ENCODE data around the gene ZNF438. TPM values are rescaled to one million over a fixed set of nuclear protein-coding genes. Genes with fewer than 3 reads are reported as not detected.
"Not testable (repeated sequence)": the region's sequence is repeated elsewhere in the genome, so short reads cannot be mapped to it uniquely, and the experiment has no call there.

Gene ZNF438
- total RNA-seq, 2 donors from 2014 or later = 2.6 to 3.0 TPM

GRCh38 chr10:30959836-30960210 lies 71.8 kb downstream of the ZNF438 start:
- Histone ChIP-seq H3K9me3 (ENCODE audit: control insufficient read depth, low read length) (no peaks in the 10 kb centered on the region), H3K4me3 (ENCODE audit: low read length) (no peak overlapping the region), H3K4me1 (ENCODE audit: control insufficient read depth, insufficient read depth, low read length) (no peaks in the 10 kb centered on the region), H3K27ac (ENCODE audit: low read depth, low read length) (no peak overlapping the region), H3K27me3 (ENCODE audit: control insufficient read depth, insufficient read depth, low read length, poor library complexity, severe bottlenecking) (no peaks in the 10 kb centered on the region), H3K36me3 (ENCODE audit: control insufficient read depth, insufficient read depth, low read length) (no peaks in the 10 kb centered on the region), H3K9ac (ENCODE audit: extremely low read depth, low read length, poor library complexity, severe bottlenecking) (no peak overlapping the region)
- no peak overlapping the region for H3K4me3 Mint-ChIP-seq
- no peak for TF ChIP-seq CTCF (conservative IDR thresholded peaks at IDR 0.05)
- no peaks in the 10 kb centered on the region for H3K4me1 Mint-ChIP-seq
- DNase-seq = no peak
- no peaks in the 10 kb centered on the region for H3K36me3 Mint-ChIP-seq (ENCODE audit: low read depth)
- no peak overlapping the region for H3K27ac Mint-ChIP-seq
- H3K27me3 Mint-ChIP-seq (ENCODE audit: insufficient read depth) = no peaks in the 10 kb centered on the region
- peaks cover 3% of the 10 kb centered on the region for H3K9me3 Mint-ChIP-seq

DNA sequence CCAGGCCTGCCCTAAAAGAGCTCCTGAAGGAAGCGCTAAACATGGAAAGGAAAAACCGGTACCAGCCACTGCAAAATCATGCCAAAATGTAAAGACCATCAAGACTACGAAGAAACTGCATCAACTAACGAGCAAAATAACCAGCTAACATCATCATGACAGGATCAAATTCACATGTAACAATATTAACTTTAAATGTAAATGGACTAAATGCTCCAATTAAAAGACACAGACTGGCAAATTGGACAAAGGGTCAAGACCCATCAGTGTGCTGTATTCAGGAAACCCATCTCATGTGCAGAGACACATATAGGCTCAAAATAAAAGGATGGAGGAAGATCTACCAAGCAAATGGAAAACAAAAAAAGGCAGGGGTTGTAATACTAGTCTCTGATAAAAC lies 82.4 kb downstream of the ZNF438 start:
- not testable (repeated sequence) for H3K4me3 Mint-ChIP-seq; H3K36me3 Mint-ChIP-seq (ENCODE audit: low read depth); H3K4me3 ChIP-seq (ENCODE audit: low read length); H3K9me3 ChIP-seq (ENCODE audit: control insufficient read depth, low read length); H3K27ac Mint-ChIP-seq; H3K27me3 Mint-ChIP-seq (ENCODE audit: insufficient read depth); H3K27me3 ChIP-seq (ENCODE audit: control insufficient read depth, insufficient read depth, low read length, poor library complexity, severe bottlenecking); H3K4me1 Mint-ChIP-seq; H3K27ac ChIP-seq (ENCODE audit: low read depth, low read length); H3K36me3 ChIP-seq (ENCODE audit: control insufficient read depth, insufficient read depth, low read length); H3K9me3 Mint-ChIP-seq; DNase-seq; H3K4me1 ChIP-seq (ENCODE audit: control insufficient read depth, insufficient read depth, low read length); H3K9ac ChIP-seq (ENCODE audit: extremely low read depth, low read length, poor library complexity, severe bottlenecking)
- WGBS, 2 experiments (ENCODE audit: insufficient coverage in 1 of 2, insufficient read length in 1 of 2) = 83 to 100% methylated on average over 1 to 2 of the region's 4 CpGs

DNA sequence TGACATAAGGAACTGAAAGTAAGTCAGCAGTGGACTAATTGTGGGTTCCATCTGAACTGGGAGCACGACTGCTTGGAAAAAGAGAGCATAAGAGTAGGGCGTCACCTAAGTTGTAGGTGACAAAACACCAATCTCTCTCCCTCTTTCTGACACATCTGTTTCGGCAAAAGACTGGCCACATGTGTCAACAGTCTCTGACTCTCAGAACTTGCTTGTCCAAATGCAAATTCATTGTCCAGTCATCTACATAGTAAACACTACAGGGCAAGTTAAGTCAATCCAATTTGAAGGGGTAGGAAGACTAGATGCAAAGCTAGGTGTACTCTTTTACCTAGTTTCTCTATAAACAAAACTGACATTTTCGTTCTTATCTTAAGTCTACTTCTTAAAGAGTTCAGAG lies 87.7 kb downstream of the ZNF438 start:
- no peak for DNase-seq
- no peaks in the 10 kb centered on the region for H3K4me1 ChIP-seq (ENCODE audit: control insufficient read depth, insufficient read depth, low read length)
- no peaks in the 10 kb centered on the region for H3K36me3 ChIP-seq (ENCODE audit: control insufficient read depth, insufficient read depth, low read length)
- Mint-ChIP-seq H3K9me3 (peaks cover 2% of the 10 kb centered on the region), H3K27me3 (ENCODE audit: insufficient read depth) (no peaks in the 10 kb centered on the region), H3K27ac (no peak overlapping the region), H3K4me3 (no peak overlapping the region), H3K36me3 (ENCODE audit: low read depth) (no peaks in the 10 kb centered on the region), H3K4me1 (no peaks in the 10 kb centered on the region)
- no peak overlapping the region for H3K9ac ChIP-seq (ENCODE audit: extremely low read depth, low read length, poor library complexity, severe bottlenecking)
- TF ChIP-seq CTCF (conservative IDR thresholded peaks at IDR 0.05) = no peak
- H3K9me3 ChIP-seq (ENCODE audit: control insufficient read depth, low read length) = no peaks in the 10 kb centered on the region
- no peak overlapping the region for H3K4me3 ChIP-seq (ENCODE audit: low read length)
- WGBS, 2 experiments (ENCODE audit: insufficient coverage in 1 of 2, insufficient read length in 1 of 2) = 86 to 87% methylated on average over 2 to 3 of the region's 4 CpGs
- H3K27ac ChIP-seq (ENCODE audit: low read depth, low read length) = no peak overlapping the region
- no peaks in the 10 kb centered on the region for H3K27me3 ChIP-seq (ENCODE audit: control insufficient read depth, insufficient read depth, low read length, poor library complexity, severe bottlenecking)

DNA sequence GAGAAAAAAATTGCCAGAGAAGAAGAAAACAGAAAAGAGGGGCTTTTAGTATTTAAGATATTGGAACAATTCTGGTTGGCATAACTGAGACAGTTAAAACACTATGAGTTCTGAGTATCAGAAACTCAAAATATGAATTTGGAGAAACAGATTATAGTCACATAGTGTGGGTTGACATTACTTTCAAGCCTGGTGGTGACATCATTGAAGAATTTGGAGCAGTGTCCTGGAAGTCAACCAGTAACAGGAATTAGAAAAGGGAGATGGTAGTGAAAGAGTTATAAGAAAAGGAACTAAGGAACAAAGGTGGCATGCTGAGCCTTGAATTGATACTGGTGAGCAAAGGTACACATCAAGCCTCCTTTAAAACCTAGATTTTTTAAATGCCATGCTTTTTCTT lies 88.2 kb downstream of the ZNF438 start:
- H3K27me3 Mint-ChIP-seq (ENCODE audit: insufficient read depth) = no peaks in the 10 kb centered on the region
- H3K4me3 Mint-ChIP-seq = no peak overlapping the region
- Histone ChIP-seq H3K4me1 (ENCODE audit: control insufficient read depth, insufficient read depth, low read length) (no peaks in the 10 kb centered on the region), H3K27ac (ENCODE audit: low read depth, low read length) (no peak overlapping the region), H3K36me3 (ENCODE audit: control insufficient read depth, insufficient read depth, low read length) (no peaks in the 10 kb centered on the region), H3K4me3 (ENCODE audit: low read length) (no peak overlapping the region), H3K27me3 (ENCODE audit: control insufficient read depth, insufficient read depth, low read length, poor library complexity, severe bottlenecking) (no peaks in the 10 kb centered on the region), H3K9ac (ENCODE audit: extremely low read depth, low read length, poor library complexity, severe bottlenecking) (no peak overlapping the region), H3K9me3 (ENCODE audit: control insufficient read depth, low read length) (no peaks in the 10 kb centered on the region)
- no peak overlapping the region for H3K27ac Mint-ChIP-seq
- peaks cover 2% of the 10 kb centered on the region for H3K9me3 Mint-ChIP-seq
- TF ChIP-seq CTCF (conservative IDR thresholded peaks at IDR 0.05) = no peak
- no peaks in the 10 kb centered on the region for H3K36me3 Mint-ChIP-seq (ENCODE audit: low read depth)
- no peak for DNase-seq
- no peaks in the 10 kb centered on the region for H3K4me1 Mint-ChIP-seq
